HG02763 (cell line): ENCODE results near the gene ARRB1.
"Not testable (repeated sequence)": the region's sequence is repeated elsewhere in the genome, so short reads cannot be mapped to it uniquely, and the experiment has no call there.

Experiments used
- ATAC-seq: cut with Tn5 transposase; IDR thresholded peaks from one replicate; pipeline ENCODE4 v1.9.1; 2021; ENCODE audit warnings: mild to moderate bottlenecking, moderate library complexity; ENCODE audit not compliant: unreplicated experiment

The ARRB1 gene

GRCh38 chr11:75371949-75372876 is 20.8 kb upstream of the ARRB1 start:
- ATAC-seq: no peak

- no peak for ATAC-seq
Observed at GRCh38 chr11:75369560-75370255, 18.2 kb upstream of the ARRB1 start.

GRCh38 chr11:75366826-75367225 is 15.4 kb upstream of the ARRB1 start:
- ATAC-seq: not testable (repeated sequence)

GRCh38 chr11:75365711-75366181 is 14.3 kb upstream of the ARRB1 start:
- ATAC-seq: no peak

GRCh38 chr11:75362285-75362684 is 10.8 kb upstream of the ARRB1 start:
- not testable (repeated sequence) for ATAC-seq

- ATAC-seq: no peak
Observed at GRCh38 chr11:75356613-75357012, 5.2 kb upstream of the ARRB1 start.

GRCh38 chr11:75355051-75355450 is 3.6 kb upstream of the ARRB1 start:
- ATAC-seq: no peak

GRCh38 chr11:75352588-75353206 is 1.2 kb upstream of the ARRB1 start:
- ATAC-seq: no peak

GRCh38 chr11:75351791-75352587 is 528 bp upstream of the ARRB1 start:
- ATAC-seq: no peak

- no peak for ATAC-seq
Observed at GRCh38 chr11:75350743-75351540, 519 bp downstream of the ARRB1 start.

- ATAC-seq: no peak
Observed at GRCh38 chr11:75350122-75350742, 1.2 kb downstream of the ARRB1 start.

GRCh38 chr11:75349521-75350116 is 1.8 kb downstream of the ARRB1 start:
- no peak for ATAC-seq

- no peak for ATAC-seq
Observed at GRCh38 chr11:75347781-75348566, 3.5 kb downstream of the ARRB1 start.

GRCh38 chr11:75346912-75347647 is 4.4 kb downstream of the ARRB1 start:
- ATAC-seq: no peak

GRCh38 chr11:75346296-75346695 is 5.2 kb downstream of the ARRB1 start:
- no peak for ATAC-seq

GRCh38 chr11:75345455-75346160 is 5.9 kb downstream of the ARRB1 start:
- no peak for ATAC-seq
